Measurements from ENCODE around the gene MLC1.

GRCh38 chr22:50025993-50026392 lies 59.2 kb downstream of the MLC1 start:
- TF ChIP-seq FOXK2 (IDR thresholded peaks at IDR 0.05): no peak
- TF ChIP-seq FOXA1 (IDR thresholded peaks at IDR 0.05): no peak
- no peak for TF ChIP-seq PKNOX1 (IDR thresholded peaks at IDR 0.05)
- no peak for TF ChIP-seq LEF1 (IDR thresholded peaks at IDR 0.05; ENCODE audit: borderline replicate concordance)
- no peak for TF ChIP-seq SUZ12 (IDR thresholded peaks at IDR 0.05)
- no peak for TF ChIP-seq FOXM1 (IDR thresholded peaks at IDR 0.05; ENCODE audit: borderline replicate concordance)
